Amniotic stem cell (primary cell): Measurements from ENCODE around the gene C12orf43.
A peak's percentile ranks its signal among the peaks of the same experiment; 100 is the strongest.
"Not testable (repeated sequence)": the region's sequence is repeated elsewhere in the genome, so short reads cannot be mapped to it uniquely, and the experiment has no call there.

Source experiments
- DNase-seq: peaks from one replicate; lab custom pipeline; 2025; lab: John Stamatoyannopoulos, UW

The C12orf43 gene

GRCh38 chr12:121015825-121016766, at the start of gene C12orf43:
C12orf43 (minus strand) TSS chr12:121016487; CDS start chr12:121016474, 13 bp downstream.
- peak; percentile 88 for DNase-seq

GRCh38 chr12:121065345-121065744, 49.1 kb upstream of the C12orf43 start:
- no peak for DNase-seq

- DNase-seq = not testable (repeated sequence)
Observed at GRCh38 chr12:121064586-121064985, 48.3 kb upstream of the C12orf43 start.

GRCh38 chr12:121064116-121064515, 47.8 kb upstream of the C12orf43 start:
- DNase-seq = no peak

- no peak for DNase-seq
Observed at GRCh38 chr12:121062391-121063045, 46.2 kb upstream of the C12orf43 start.

GRCh38 chr12:121061831-121062230, 45.5 kb upstream of the C12orf43 start:
- no peak for DNase-seq

GRCh38 chr12:121060149-121061001, 44.1 kb upstream of the C12orf43 start:
- DNase-seq = peak; percentile 9

GRCh38 chr12:121059031-121059898, 43.0 kb upstream of the C12orf43 start:
- no peak for DNase-seq

GRCh38 chr12:121057794-121058193, 41.5 kb upstream of the C12orf43 start:
- no peak for DNase-seq

GRCh38 chr12:121053706-121054105, 37.4 kb upstream of the C12orf43 start:
- DNase-seq = no peak

- no peak for DNase-seq
Observed at GRCh38 chr12:121050725-121051124, 34.4 kb upstream of the C12orf43 start.

- no peak for DNase-seq
Observed at GRCh38 chr12:121048442-121048841, 32.2 kb upstream of the C12orf43 start.

- not testable (repeated sequence) for DNase-seq
Observed at GRCh38 chr12:121047400-121047799, 31.1 kb upstream of the C12orf43 start.

GRCh38 chr12:121043067-121043466, 26.8 kb upstream of the C12orf43 start:
- DNase-seq = no peak

- DNase-seq = no peak
Observed at GRCh38 chr12:121038861-121039668, 22.8 kb upstream of the C12orf43 start, which contains the start of gene OASL. OASL (minus strand) TSS chr12:121039246; CDS start chr12:121038971, 275 bp downstream.

GRCh38 chr12:121036810-121037326, 20.6 kb upstream of the C12orf43 start:
- peak; percentile 12 for DNase-seq

GRCh38 chr12:121034616-121035305, 18.5 kb upstream of the C12orf43 start:
- no peak for DNase-seq

- no peak for DNase-seq
Observed at GRCh38 chr12:121033625-121034349, 17.5 kb upstream of the C12orf43 start.
